ENCODE measurements around the gene LCE3D.

Gene LCE3D

DNA sequence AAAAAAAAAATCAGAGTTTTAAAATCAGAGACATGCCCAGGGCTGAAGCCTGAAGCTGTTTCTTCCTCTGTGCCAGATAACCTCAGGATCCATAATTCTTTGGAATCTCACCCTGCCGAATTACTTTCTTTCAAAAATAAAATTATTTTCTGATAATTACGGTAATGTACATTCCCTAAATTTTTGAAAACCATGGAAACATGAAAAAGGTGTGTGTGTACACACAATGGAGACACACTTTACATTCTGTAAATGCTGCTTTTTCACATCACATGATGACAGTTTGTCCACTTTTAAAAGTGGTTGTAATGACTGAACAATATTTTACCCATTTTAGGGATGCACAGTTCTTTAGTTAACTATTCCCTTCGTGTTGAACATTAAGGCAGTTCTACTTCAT lies 44.5 kb downstream of the LCE3D start:
- H3K27me3 ChIP-seq (replicated peaks; ENCODE audit: control insufficient read depth, insufficient read depth, low read length, poor library complexity, severe bottlenecking) = peaks cover 3% of the 10 kb centered on the region
- H3K9me3 ChIP-seq (ENCODE audit: control insufficient read depth, low read length) = no peaks in the 10 kb centered on the region
- DNase-seq = no peak
- no peaks in the 10 kb centered on the region for H3K36me3 ChIP-seq (ENCODE audit: control insufficient read depth, insufficient read depth, low read length)
- no peak overlapping the region for H3K4me3 ChIP-seq (ENCODE audit: insufficient read depth, low read depth, low read length, poor library complexity, severe bottlenecking)
- no peaks in the 10 kb centered on the region for H3K4me1 ChIP-seq (ENCODE audit: control insufficient read depth, insufficient read depth, low read length, poor library complexity, severe bottlenecking)
- no peak overlapping the region for H3K27ac ChIP-seq (ENCODE audit: insufficient read depth, low read length, poor library complexity, severe bottlenecking)

DNA sequence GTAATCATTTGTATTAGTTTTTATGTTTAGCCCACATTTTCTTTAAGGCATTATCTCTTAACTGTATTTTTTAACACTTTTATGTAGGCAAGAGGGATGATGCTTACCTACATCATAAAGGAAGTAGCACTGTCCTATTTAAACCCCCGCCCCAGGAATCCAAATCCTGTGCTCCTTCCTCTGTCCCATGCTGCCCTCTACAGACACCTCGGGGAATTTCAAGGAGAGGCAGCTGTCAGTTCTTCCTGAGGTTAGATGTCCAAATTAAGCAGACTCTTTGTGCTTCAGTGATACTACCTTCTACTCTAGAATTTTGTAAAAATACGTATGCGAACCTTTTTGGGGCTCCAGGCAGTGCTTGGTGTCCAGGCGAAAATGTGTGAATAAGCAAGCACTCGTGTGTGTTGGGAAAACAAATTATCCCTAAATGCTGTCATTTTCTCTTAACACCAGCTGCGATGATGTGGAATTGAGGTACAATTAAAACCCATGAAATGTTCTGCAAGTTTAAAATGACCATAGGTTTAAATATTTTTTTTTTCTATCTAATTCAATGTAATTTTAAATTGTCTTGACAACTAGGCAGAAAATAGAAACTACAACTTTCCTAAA lies 46.9 kb downstream of the LCE3D start:
- H3K4me3 ChIP-seq (ENCODE audit: insufficient read depth, low read depth, low read length, poor library complexity, severe bottlenecking) = no peak overlapping the region
- DNase-seq = no peak

More for the DNA sequence above, 46.9 kb downstream of the LCE3D start:
- no peaks in the 10 kb centered on the region for H3K36me3 ChIP-seq (ENCODE audit: control insufficient read depth, insufficient read depth, low read length)
- no peaks in the 10 kb centered on the region for H3K9me3 ChIP-seq (ENCODE audit: control insufficient read depth, low read length)
- no peaks in the 10 kb centered on the region for H3K27me3 ChIP-seq (replicated peaks; ENCODE audit: control insufficient read depth, insufficient read depth, low read length, poor library complexity, severe bottlenecking)
- no peaks in the 10 kb centered on the region for H3K4me1 ChIP-seq (ENCODE audit: control insufficient read depth, insufficient read depth, low read length, poor library complexity, severe bottlenecking)
- no peak overlapping the region for H3K27ac ChIP-seq (ENCODE audit: insufficient read depth, low read length, poor library complexity, severe bottlenecking)

Measured in effector memory CD4-positive, alpha-beta T cell (primary cell).